Lower lobe of right lung (tissue), 2 donors: ENCODE data around the gene HIBCH. TPM values are rescaled to one million over a fixed set of nuclear protein-coding genes. Genes with fewer than 3 reads are reported as not detected.
"Not testable (repeated sequence)": the region's sequence is repeated elsewhere in the genome, so short reads cannot be mapped to it uniquely, and the experiment has no call there.

Source experiments
- ATAC-seq, 2 donors: fragments of 200-7000 bp; cut with Tn5 transposase; one replicate each; pipeline ENCODE4 v1.9.1; 2020 to 2022; ENCODE audit warnings: mild to moderate bottlenecking in 2 of 2, moderate library complexity in 2 of 2
- DNase-seq: peaks from one replicate; pipeline ENCODE4 v3.0.0-alpha.2; 2020
- H3K27ac ChIP-seq: fragments of 200-600 bp; one replicate; pipeline ENCODE4 v1.8.0; 2022
- H3K27me3 ChIP-seq: fragments of 200-600 bp; one replicate; pipeline ENCODE4 v1.8.0; 2022; ENCODE audit warnings: low read depth
- H3K36me3 ChIP-seq: fragments of 200-600 bp; one replicate; pipeline ENCODE4 v1.8.0; 2022; ENCODE audit warnings: mild to moderate bottlenecking
- H3K4me1 ChIP-seq: fragments of 200-600 bp; one replicate; pipeline ENCODE4 v1.8.0; 2022
- H3K4me3 ChIP-seq: fragments of 200-600 bp; one replicate; pipeline ENCODE4 v1.8.0; 2022; ENCODE audit warnings: mild to moderate bottlenecking
- H3K9me3 ChIP-seq: fragments of 200-600 bp; one replicate; pipeline ENCODE4 v1.8.0; 2022
- intact Hi-C: fragments of 100-400 bp; cut with DNase I; formaldehyde crosslinking; loops from one replicate; pipeline ENCODE4 v1.11.0; 2022
- total RNA-seq: library from RNA; stranded (reverse); fragmentation: NEBNext Ultra II Directional; extraction: Animal tissue kit (Norgen Biotek cat#: 25700); gene quantifications from one replicate; pipeline ENCODE4 v1.2.1, GENCODE V29; 2021
- TF ChIP-seq, protein P1 (sequence below): fragments of 200-600 bp; IDR thresholded peaks from one replicate; pipeline ENCODE4 v1.8.0; 2022; ENCODE audit warnings: antibody characterized with exemption, mild to moderate bottlenecking
- donor health status: DM: no; HTN: yes; CAD: no; lungs with severe emphysema.

HIBCH gene
- total RNA-seq, 1 donor from 2014 or later = 24.3 TPM

DNA sequence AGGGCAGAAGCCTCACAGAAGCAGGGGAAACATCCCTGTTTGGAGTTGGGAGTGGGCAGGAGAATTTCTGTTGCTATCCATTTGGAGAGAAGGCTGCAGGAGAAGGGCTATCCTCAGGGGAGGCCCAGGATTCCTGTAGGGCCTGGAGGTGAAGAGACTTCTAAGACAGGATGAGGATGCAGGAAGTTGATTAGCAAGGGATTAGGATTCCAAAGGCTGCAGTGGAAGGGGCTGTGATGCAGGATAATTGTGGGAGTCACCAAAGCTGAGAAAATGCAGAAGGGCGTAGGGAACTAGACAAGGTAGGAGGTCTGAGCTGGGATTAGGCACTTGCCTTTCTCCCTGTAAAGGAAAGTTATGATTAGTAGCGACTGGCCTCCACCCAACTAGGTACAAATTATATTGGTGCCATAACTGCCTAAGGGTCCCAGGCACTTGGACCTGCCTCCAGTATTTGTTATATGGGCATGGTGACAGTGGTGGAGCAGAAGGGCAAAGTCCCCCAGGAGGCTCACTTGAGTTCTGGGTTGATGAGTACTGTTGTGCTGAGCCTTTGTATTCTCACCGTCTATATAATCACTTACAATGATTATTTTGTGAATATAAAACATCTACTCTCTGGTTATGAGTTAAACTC is 160.7 kb downstream of the HIBCH start:
- H3K27ac ChIP-seq = no peak overlapping the region
- no peaks in the 10 kb centered on the region for H3K36me3 ChIP-seq
- no peaks in the 10 kb centered on the region for H3K9me3 ChIP-seq
- intact Hi-C loops = no loop called here
- ATAC-seq (no peak), DNase-seq (no peak)
- TF ChIP-seq, protein P1, sequence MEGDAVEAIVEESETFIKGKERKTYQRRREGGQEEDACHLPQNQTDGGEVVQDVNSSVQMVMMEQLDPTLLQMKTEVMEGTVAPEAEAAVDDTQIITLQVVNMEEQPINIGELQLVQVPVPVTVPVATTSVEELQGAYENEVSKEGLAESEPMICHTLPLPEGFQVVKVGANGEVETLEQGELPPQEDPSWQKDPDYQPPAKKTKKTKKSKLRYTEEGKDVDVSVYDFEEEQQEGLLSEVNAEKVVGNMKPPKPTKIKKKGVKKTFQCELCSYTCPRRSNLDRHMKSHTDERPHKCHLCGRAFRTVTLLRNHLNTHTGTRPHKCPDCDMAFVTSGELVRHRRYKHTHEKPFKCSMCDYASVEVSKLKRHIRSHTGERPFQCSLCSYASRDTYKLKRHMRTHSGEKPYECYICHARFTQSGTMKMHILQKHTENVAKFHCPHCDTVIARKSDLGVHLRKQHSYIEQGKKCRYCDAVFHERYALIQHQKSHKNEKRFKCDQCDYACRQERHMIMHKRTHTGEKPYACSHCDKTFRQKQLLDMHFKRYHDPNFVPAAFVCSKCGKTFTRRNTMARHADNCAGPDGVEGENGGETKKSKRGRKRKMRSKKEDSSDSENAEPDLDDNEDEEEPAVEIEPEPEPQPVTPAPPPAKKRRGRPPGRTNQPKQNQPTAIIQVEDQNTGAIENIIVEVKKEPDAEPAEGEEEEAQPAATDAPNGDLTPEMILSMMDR = no peak
- no peaks in the 10 kb centered on the region for H3K4me1 ChIP-seq
- H3K27me3 ChIP-seq = no peaks in the 10 kb centered on the region
- H3K4me3 ChIP-seq = no peak overlapping the region

DNA sequence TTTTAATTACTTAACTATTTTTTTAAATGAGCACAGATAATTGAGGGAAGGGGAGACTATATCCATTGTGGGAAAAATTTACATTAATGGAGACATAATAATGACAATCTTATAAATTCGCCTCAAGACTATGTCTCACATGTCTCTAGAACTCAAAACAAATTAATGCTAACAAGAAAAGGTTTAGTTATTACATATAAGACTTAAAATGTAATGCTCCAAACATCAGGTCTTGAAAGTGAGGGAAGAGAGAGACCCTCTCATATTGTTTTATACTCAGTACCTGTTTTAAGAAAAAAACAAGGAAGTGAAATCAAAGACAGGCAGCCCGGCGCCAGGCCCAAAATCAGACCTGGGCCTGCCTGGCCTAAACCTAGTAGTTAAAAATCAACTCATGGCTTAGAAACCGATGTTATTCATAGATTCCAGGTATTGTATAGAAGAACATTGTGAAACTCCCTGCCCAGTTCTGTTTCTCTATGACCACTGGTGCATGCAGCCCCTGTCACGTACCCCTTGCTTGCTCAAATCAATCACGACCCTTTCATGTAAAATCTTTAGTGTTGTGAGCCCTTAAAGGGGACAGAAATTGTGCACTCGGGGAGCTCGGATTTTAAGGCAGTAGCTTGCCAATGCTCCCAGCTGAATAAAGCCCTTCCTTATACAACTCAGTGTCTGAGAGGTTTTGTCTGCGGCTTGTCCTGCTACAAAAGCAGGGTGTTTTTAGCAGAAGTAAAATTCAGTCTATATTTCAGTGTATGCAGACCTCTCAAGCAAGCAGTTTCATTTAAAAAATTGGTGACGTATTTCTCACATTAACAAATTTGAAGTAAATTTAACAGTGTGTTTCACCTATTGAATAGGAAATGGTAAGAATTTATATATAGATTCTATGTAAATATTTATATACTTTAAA is 161.8 kb downstream of the HIBCH start:
- H3K36me3 ChIP-seq, DNase-seq, H3K27me3 ChIP-seq, H3K4me1 ChIP-seq, H3K9me3 ChIP-seq, ATAC-seq, H3K27ac ChIP-seq, intact Hi-C loops, H3K4me3 ChIP-seq: not testable (repeated sequence)

DNA sequence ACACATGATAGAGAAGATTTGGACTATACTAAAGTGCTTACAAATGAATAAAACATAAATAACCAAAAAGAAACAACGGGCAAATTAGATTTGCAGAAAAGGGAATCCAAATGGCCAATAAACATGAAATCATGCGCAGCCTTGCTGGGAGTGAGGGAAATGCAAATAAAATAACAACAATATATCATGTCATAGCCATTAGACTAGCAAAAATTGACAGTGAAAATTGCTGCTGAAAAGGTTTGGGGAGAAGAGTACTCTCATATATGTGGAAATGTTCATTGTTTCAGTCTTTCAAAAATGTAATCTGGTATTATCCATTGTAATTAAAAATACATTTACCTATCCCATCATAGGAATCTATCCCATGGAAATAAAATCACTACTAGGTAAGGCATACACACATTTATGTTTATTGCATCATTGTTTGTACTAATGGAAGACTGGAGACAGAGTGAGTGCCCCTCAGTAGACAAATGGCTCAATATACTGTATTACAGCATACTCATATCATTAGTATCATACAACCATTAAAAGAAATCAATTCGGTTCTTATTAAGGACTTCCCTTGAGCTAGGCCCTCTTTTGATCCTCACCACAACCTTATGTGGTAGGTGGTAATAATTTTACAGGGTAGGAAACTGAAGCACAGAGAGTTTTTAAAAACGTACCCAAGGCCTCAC is 163.0 kb downstream of the HIBCH start:
- Histone ChIP-seq H3K4me3 (no peak overlapping the region), H3K36me3 (no peaks in the 10 kb centered on the region), H3K4me1 (no peaks in the 10 kb centered on the region), H3K9me3 (no peaks in the 10 kb centered on the region), H3K27me3 (no peaks in the 10 kb centered on the region), H3K27ac (no peak overlapping the region)
- no peak for DNase-seq
- TF ChIP-seq, protein P1 = no peak
- ATAC-seq = no peak
- intact Hi-C loops = no loop called here

Other genes starting within 250 kb of the HIBCH start
- 23.4 TPM for gene INPP1, start 23.8 kb upstream of the HIBCH start, total RNA-seq
- gene MFSD6, start 88.5 kb upstream of the HIBCH start, total RNA-seq = 50.5 TPM
- 9.5 TPM for gene NEMP2, start 214.9 kb upstream of the HIBCH start, total RNA-seq